Stimulated activated CD4-positive, alpha-beta T cell treated with anti-CD3 and anti-CD28 coated beads, Interleukin-12 subunit alpha, Interleukin-12 subunit beta, amount 100 ng/mL, for 48 hours (primary cell): ENCODE measurements around the gene HRH4.
A peak's percentile ranks its signal among the peaks of the same experiment; 100 is the strongest.

Source experiments
- DNase-seq, 3 donors: peaks; one replicate each; pipeline ENCODE4 v3.0.0-alpha.2; 2020; ENCODE audit warnings: low read depth in 2 of 3, low spot score in 1 of 3

Gene HRH4

GRCh38 chr18:24465486-24465885, 5.0 kb downstream of the HRH4 start:
- no peak for DNase-seq

GRCh38 chr18:24466771-24467170, 6.3 kb downstream of the HRH4 start:
- DNase-seq, result no peak

GRCh38 chr18:24470022-24470618, 9.7 kb downstream of the HRH4 start:
- no peak for DNase-seq

GRCh38 chr18:24470805-24471204, 10.4 kb downstream of the HRH4 start:
- no peak for DNase-seq

- no peak for DNase-seq
Measured at GRCh38 chr18:24472591-24472990, 12.2 kb downstream of the HRH4 start.

GRCh38 chr18:24474406-24474805, 14.0 kb downstream of the HRH4 start:
- DNase-seq, result no peak

- no peak for DNase-seq
Measured at GRCh38 chr18:24475926-24476589, 15.6 kb downstream of the HRH4 start.

GRCh38 chr18:24479371-24479770, 18.9 kb downstream of the HRH4 start:
- DNase-seq, result no peak

- DNase-seq, result no peak
Measured at GRCh38 chr18:24482821-24483220, 22.4 kb downstream of the HRH4 start.

GRCh38 chr18:24485681-24486080, 25.2 kb downstream of the HRH4 start:
- DNase-seq, result no peak

- DNase-seq, result no peak
Measured at GRCh38 chr18:24486684-24487083, 26.2 kb downstream of the HRH4 start.

- peak in 1 of 3 donors; percentile 66 for DNase-seq
Measured at GRCh38 chr18:24488824-24489493, 28.5 kb downstream of the HRH4 start.

GRCh38 chr18:24490539-24490938, 30.1 kb downstream of the HRH4 start:
- DNase-seq, result no peak

GRCh38 chr18:24491927-24492834, 31.7 kb downstream of the HRH4 start:
- DNase-seq, result no peak

GRCh38 chr18:24494586-24494985, 34.1 kb downstream of the HRH4 start:
- DNase-seq, result no peak

GRCh38 chr18:24497031-24497754, 36.8 kb downstream of the HRH4 start:
- DNase-seq, result no peak

GRCh38 chr18:24499814-24500213, 39.4 kb downstream of the HRH4 start:
- DNase-seq, result no peak

- DNase-seq, result no peak
Measured at GRCh38 chr18:24500217-24500616, 39.8 kb downstream of the HRH4 start.

- no peak for DNase-seq
Measured at GRCh38 chr18:24500766-24501165, 40.3 kb downstream of the HRH4 start.

GRCh38 chr18:24502667-24503523, 42.5 kb downstream of the HRH4 start:
- no peak for DNase-seq
